Measurements from ENCODE around the gene IL32.

Gene IL32

DNA sequence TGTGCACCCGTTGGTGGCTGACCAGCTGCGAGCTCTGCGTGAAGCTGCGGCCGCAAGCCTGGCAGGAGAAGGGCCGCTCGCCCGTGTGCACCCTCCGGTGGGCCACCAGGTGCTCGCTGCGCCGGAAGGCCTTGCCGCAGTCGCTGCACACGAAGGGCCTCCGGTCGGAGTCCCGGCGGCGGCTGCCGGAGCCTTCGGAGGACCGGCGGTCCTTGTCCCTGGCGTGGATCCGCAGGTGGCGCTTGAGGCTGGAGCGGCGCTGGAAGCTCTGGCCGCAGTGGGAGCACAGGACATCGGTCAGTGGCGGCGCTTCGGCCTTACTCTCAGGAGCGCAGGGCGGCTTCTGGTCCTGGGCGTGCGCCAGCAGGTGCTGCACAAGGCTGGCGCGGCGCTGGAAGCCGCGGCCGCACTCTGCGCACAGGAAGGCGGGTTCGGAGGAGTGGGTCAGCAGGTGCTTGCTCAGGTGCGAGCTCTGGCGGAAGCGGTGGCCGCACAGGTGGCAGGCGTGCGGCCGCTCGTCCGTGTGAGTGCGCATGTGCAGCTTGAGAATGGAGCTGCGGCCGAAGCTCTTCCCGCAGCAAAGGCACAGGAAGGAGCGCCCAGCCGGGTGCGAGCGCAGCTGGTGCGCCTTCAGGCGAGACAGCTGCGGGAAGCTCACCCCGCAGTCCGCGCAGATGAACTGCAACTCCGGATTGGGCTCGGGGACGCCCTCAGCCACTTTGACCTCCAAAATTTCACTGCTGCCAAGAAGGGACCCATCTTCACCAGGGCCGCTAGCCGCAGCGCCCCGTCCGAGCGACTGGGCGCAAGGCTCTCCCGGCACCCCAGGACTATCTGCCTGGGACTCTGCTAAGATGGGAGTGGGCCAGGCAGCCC, 24.5 kb downstream of the IL32 start:
- no peak for DNase-seq (ENCODE audit: extremely low read depth, low read depth)
- H3K4me3 ChIP-seq (replicated peaks; ENCODE audit: low read depth, low read length), result no peak overlapping the region
- TF ChIP-seq, protein P1, sequence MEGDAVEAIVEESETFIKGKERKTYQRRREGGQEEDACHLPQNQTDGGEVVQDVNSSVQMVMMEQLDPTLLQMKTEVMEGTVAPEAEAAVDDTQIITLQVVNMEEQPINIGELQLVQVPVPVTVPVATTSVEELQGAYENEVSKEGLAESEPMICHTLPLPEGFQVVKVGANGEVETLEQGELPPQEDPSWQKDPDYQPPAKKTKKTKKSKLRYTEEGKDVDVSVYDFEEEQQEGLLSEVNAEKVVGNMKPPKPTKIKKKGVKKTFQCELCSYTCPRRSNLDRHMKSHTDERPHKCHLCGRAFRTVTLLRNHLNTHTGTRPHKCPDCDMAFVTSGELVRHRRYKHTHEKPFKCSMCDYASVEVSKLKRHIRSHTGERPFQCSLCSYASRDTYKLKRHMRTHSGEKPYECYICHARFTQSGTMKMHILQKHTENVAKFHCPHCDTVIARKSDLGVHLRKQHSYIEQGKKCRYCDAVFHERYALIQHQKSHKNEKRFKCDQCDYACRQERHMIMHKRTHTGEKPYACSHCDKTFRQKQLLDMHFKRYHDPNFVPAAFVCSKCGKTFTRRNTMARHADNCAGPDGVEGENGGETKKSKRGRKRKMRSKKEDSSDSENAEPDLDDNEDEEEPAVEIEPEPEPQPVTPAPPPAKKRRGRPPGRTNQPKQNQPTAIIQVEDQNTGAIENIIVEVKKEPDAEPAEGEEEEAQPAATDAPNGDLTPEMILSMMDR (IDR thresholded peaks at IDR 0.05; ENCODE audit: low read depth, low read length, missing control alignments), result no peak

DNA sequence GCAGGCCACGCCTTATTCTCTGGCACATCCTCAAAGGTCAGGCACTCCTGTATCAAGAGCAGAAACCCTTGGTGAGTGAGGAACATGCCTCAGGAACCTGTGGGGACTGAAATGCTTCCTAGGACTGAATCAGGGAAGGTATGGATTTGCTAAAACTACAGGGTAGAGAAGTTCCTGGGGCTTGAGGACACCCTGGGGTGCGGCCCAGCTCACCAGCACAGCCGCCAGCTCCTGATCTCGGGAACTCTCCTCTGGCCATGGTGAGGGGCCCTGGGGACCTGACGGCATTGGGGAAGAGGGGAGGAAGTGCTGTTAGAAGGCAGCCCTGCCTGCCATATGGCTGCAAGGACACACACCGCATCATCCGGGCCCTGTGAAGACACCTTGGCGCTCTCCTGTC, 26.1 kb downstream of the IL32 start:
- DNase-seq (ENCODE audit: extremely low read depth, low read depth), result no peak
- TF ChIP-seq, protein P1 (IDR thresholded peaks at IDR 0.05; ENCODE audit: low read depth, low read length, missing control alignments), result no peak

DNA sequence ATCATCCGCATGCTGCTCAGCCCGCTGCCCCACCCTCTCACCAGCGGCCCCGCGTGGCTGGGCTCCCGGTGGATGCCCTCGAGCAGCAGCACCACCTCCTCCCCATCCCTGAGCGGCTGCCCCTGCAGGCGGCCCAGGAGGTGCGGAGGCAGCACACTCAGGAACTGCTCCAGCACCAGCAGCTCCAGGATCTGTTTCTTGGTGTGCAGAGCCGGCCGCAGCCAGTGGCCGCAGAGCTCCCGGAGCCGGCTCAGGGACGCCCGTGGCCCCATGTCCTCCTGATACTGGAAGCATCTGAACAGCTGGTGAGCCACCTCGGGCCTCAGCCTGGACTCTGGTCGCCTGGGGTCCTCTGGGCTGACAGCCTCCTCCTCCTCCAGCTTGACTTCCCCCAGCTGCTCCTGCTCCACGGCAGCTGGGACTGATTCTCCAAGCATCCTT, 27.1 kb downstream of the IL32 start:
- no peak for DNase-seq (ENCODE audit: extremely low read depth, low read depth)
- no peak overlapping the region for H3K4me3 ChIP-seq (replicated peaks; ENCODE audit: low read depth, low read length)
- TF ChIP-seq, protein P1 (IDR thresholded peaks at IDR 0.05; ENCODE audit: low read depth, low read length, missing control alignments), result no peak

More for the DNA sequence above, 26.1 kb downstream of the IL32 start:
- H3K4me3 ChIP-seq (replicated peaks; ENCODE audit: low read depth, low read length), result no peak overlapping the region

DNA sequence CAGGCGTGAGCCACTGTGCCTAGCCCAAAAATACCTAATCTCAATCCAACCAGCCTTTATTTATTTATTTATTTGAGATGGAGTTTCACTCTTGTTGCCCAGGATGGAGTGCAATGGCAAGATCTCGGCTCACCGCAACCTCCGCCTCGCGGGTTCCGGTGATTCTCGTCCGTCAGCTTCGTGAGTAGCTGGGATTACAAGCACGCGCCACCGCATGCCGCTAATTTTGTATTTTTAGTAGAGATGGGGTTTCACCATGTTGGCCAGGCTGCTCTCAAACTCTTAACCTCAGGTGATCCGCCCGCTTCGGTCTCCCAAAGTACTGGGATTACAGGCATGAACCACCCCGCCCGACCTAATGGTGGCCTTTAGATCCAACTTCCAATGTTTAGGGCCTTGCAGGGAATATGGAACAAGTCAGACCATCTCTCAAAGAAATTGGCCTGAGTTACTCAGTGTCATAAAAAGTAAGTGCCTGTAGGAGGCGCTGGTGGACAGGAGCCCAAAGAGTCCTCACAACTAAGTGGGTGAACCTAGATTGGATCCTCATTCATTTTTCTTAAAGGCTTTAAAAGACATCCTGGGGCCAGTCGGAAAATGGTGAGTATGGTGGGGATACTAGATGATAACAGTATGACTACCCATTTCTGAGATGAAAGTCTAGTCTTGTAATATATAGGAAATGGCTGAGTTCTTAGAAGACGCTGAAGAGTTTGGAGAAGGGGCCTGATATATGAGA, 29.0 kb downstream of the IL32 start:
- no peak for DNase-seq (ENCODE audit: extremely low read depth, low read depth)
- H3K4me3 ChIP-seq (replicated peaks; ENCODE audit: low read depth, low read length), result no peak overlapping the region
- TF ChIP-seq, protein P1 (IDR thresholded peaks at IDR 0.05; ENCODE audit: low read depth, low read length, missing control alignments), result peak; percentile 64

DNA sequence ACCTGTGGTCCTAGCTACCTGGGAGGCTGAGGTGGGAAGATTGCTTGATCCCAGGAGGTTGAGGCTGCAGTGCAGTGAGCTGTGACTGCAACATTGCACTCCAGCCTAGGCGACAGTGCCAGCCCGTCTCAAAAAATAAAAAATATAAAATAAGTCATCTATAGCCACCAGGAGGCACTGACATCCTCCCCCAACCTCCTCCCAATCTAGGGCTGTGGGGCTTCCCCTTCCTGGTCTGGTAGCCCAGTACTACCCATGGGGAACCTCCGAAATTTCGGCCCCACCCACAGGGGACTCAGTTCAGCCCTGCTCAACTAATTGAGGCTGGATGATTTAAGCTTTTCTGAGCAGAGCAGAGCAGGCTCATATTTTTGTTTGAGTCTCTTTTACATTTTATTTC, 30.4 kb downstream of the IL32 start:
- H3K4me3 ChIP-seq (replicated peaks; ENCODE audit: low read depth, low read length), result no peak overlapping the region
- TF ChIP-seq, protein P1 (IDR thresholded peaks at IDR 0.05; ENCODE audit: low read depth, low read length, missing control alignments), result no peak
- no peak for DNase-seq (ENCODE audit: extremely low read depth, low read depth)

DNA sequence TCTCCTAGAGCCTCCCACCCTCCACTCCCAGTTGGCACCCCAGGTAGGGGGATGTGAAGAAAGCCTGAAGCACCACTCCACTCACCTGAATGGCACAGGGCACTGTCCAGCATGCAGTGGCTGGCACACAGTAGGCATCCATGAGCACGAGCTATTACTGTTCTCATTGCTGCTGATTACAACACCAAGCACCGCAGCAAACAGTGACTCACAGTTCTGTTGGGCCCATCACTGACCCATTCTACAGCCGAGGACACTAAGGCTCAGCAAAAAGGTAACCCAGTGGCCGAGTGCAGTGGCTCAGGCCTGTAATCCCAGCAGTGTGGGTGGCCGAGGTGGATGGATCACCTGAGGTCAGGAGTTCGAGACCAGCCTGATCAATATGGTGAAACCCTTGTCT, 30.9 kb downstream of the IL32 start:
- DNase-seq (ENCODE audit: extremely low read depth, low read depth), result no peak
- no peak overlapping the region for H3K4me3 ChIP-seq (replicated peaks; ENCODE audit: low read depth, low read length)
- TF ChIP-seq, protein P1 (IDR thresholded peaks at IDR 0.05; ENCODE audit: low read depth, low read length, missing control alignments), result no peak

All from HFF-Myc (cell line).